H9 (cell line): ENCODE results near the gene RND1. TPM values are rescaled to one million over a fixed set of nuclear protein-coding genes. Genes with fewer than 3 reads are reported as not detected.

Source experiments
- DNase-seq: peaks from one replicate; pipeline ENCODE4 v3.0.0-alpha.2; 2017
- H2AFZ ChIP-seq: one replicate; pipeline ENCODE4 v1.6.1; 2013; ENCODE audit warnings: mild to moderate bottlenecking, low read length, control low read depth, moderate library complexity
- H2AK5ac ChIP-seq: 2 replicates; pipeline ENCODE4 v1.6.1; 2013; ENCODE audit warnings: low read length, control low read depth, mixed read lengths; ENCODE audit not compliant: insufficient read length
- H2BK120ac ChIP-seq: one replicate; pipeline ENCODE4 v1.6.1; 2013; ENCODE audit warnings: low read depth, mild to moderate bottlenecking, low read length, control low read depth, inconsistent platforms; ENCODE audit not compliant: poor library complexity, severe bottlenecking
- H2BK12ac ChIP-seq: 2 replicates; pipeline ENCODE4 v1.6.1; 2013; ENCODE audit warnings: low read length, control low read depth, mixed read lengths, low read depth; ENCODE audit not compliant: insufficient read length
- H2BK15ac ChIP-seq: 2 replicates; pipeline ENCODE4 v1.6.1; 2013; ENCODE audit warnings: low read depth, low read length, control low read depth
- H2BK20ac ChIP-seq: one replicate; pipeline ENCODE4 v1.6.1; 2013; ENCODE audit warnings: low read depth, mild to moderate bottlenecking, low read length, control low read depth, inconsistent platforms; ENCODE audit not compliant: poor library complexity, severe bottlenecking
- H2BK5ac ChIP-seq: 2 replicates; pipeline ENCODE4 v1.6.1; 2013; ENCODE audit warnings: low read length, control low read depth, mixed read lengths; ENCODE audit not compliant: insufficient read length
- H3K14ac ChIP-seq: 2 replicates; pipeline ENCODE4 v1.6.1; 2013; ENCODE audit warnings: low read length, control low read depth; ENCODE audit not compliant: insufficient read depth
- H3K18ac ChIP-seq: 2 replicates; pipeline ENCODE4 v1.6.1; 2013; ENCODE audit warnings: low read depth, mild to moderate bottlenecking, mixed read lengths, low read length, control low read depth; ENCODE audit not compliant: insufficient read length
- H3K23ac ChIP-seq: 2 replicates; pipeline ENCODE4 v1.6.1; 2013; ENCODE audit warnings: low read length, control low read depth, mixed read lengths, low read depth; ENCODE audit not compliant: insufficient read length
- H3K23me2 ChIP-seq: 2 replicates; pipeline ENCODE4 v1.6.1; 2013; ENCODE audit warnings: low read depth, mild to moderate bottlenecking, mixed read lengths, low read length, control low read depth; ENCODE audit not compliant: insufficient read length, poor library complexity, severe bottlenecking
- H3K27ac ChIP-seq: 2 replicates; pipeline ENCODE4 v1.5.1; 2013; ENCODE audit warnings: low read length, control low read depth, mixed read lengths, low read depth; ENCODE audit not compliant: insufficient read length
- H3K27me3 ChIP-seq: 2 replicates; pipeline ENCODE4 v1.6.1; 2013; ENCODE audit warnings: low read length, control low read depth, inconsistent platforms; ENCODE audit not compliant: insufficient read depth
- H3K4ac ChIP-seq: 2 replicates; pipeline ENCODE4 v1.6.1; 2013; ENCODE audit warnings: low read depth, mild to moderate bottlenecking, control low read depth, inconsistent platforms, low read length, moderate library complexity
- H3K4me1 ChIP-seq: 2 replicates; pipeline ENCODE4 v1.6.1; 2013; ENCODE audit warnings: low read length, control low read depth, inconsistent platforms; ENCODE audit not compliant: insufficient read depth
- H3K4me2 ChIP-seq: 2 replicates; pipeline ENCODE4 v1.6.1; 2013; ENCODE audit warnings: low read length, control low read depth, mixed read lengths; ENCODE audit not compliant: insufficient read length, insufficient read depth
- H3K56ac ChIP-seq: 2 replicates; pipeline ENCODE4 v1.6.1; 2013; ENCODE audit warnings: low read depth, mild to moderate bottlenecking, mixed read lengths, low read length, control low read depth; ENCODE audit not compliant: insufficient read length
- H3K79me1 ChIP-seq: 2 replicates; pipeline ENCODE4 v1.6.1; 2013; ENCODE audit warnings: low read depth, mild to moderate bottlenecking, moderate library complexity, low read length, control low read depth, inconsistent platforms; ENCODE audit not compliant: insufficient read depth, poor library complexity, severe bottlenecking
- H3K79me2 ChIP-seq: 2 replicates; pipeline ENCODE4 v1.6.1; 2013; ENCODE audit warnings: low read length, control low read depth, inconsistent platforms; ENCODE audit not compliant: insufficient read depth
- H3K9ac ChIP-seq: 2 replicates; pipeline ENCODE4 v1.6.1; 2013; ENCODE audit warnings: low read length, control low read depth, mixed read lengths; ENCODE audit not compliant: insufficient read length; ENCODE audit errors: extremely low read depth
- H3K9me3 ChIP-seq: one replicate; pipeline ENCODE4 v1.6.1; 2013; ENCODE audit warnings: low read depth, low read length, inconsistent platforms; ENCODE audit not compliant: control insufficient read depth
- H3T11ph ChIP-seq: one replicate; pipeline ENCODE4 v1.6.1; 2013; ENCODE audit warnings: mild to moderate bottlenecking, low read length, control low read depth, inconsistent platforms
- H4K20me1 ChIP-seq: one replicate; pipeline ENCODE4 v1.6.1; 2013; ENCODE audit not compliant: control insufficient read depth, insufficient read length, insufficient read depth
- H4K5ac ChIP-seq: 2 replicates; pipeline ENCODE4 v1.6.1; 2013; ENCODE audit warnings: low read depth, mild to moderate bottlenecking, mixed read lengths, low read length, control low read depth; ENCODE audit not compliant: insufficient read length
- H4K8ac ChIP-seq: replicated peaks from 2 replicates; pipeline ENCODE4 v1.6.1; 2013; ENCODE audit warnings: low read length, control low read depth, mixed read lengths, low read depth; ENCODE audit not compliant: insufficient read length
- H4K91ac ChIP-seq: 2 replicates; pipeline ENCODE4 v1.6.1; 2013; ENCODE audit warnings: low read depth, mild to moderate bottlenecking, moderate library complexity, mixed read lengths, low read length, control low read depth; ENCODE audit not compliant: insufficient read length
- H3K27ac Mint-ChIP-seq, 3 experiments: 2 replicates in 2 of 3; 3 replicates in 1 of 3; pipeline ENCODE4 v1.8.0; 2020 to 2021; ENCODE audit warnings: mixed read lengths in 3 of 3, mild to moderate bottlenecking in 1 of 3, moderate library complexity in 1 of 3
- H3K27me3 Mint-ChIP-seq: 2 replicates; pipeline ENCODE4 v1.8.0; 2021; ENCODE audit warnings: low read depth, mild to moderate bottlenecking, moderate library complexity, mixed read lengths
- H3K36me3 Mint-ChIP-seq, 3 experiments: 2 replicates in 2 of 3; 3 replicates in 1 of 3; pipeline ENCODE4 v1.8.0; 2020 to 2021; ENCODE audit warnings: low read depth in 3 of 3, mixed read lengths in 3 of 3; ENCODE audit not compliant: insufficient read depth in 1 of 3
- H3K4me1 Mint-ChIP-seq, 2 experiments: 2 replicates each; pipeline ENCODE4 v1.8.0; 2020; ENCODE audit warnings: mixed read lengths in 2 of 2
- H3K4me3 Mint-ChIP-seq, 2 experiments: 2 replicates in 1 of 2; 3 replicates in 1 of 2; pipeline ENCODE4 v1.8.0; 2020 to 2021; ENCODE audit warnings: mild to moderate bottlenecking in 2 of 2, mixed read lengths in 2 of 2, moderate library complexity in 1 of 2
- H3K9me3 Mint-ChIP-seq, 2 experiments: 2 replicates in 1 of 2; 3 replicates in 1 of 2; pipeline ENCODE4 v1.8.0; 2020; ENCODE audit warnings: mild to moderate bottlenecking in 2 of 2, mixed read lengths in 2 of 2, moderate library complexity in 1 of 2
- WGBS: extraction: QIAGEN DNeasy Blood & Tissue Kit; methylation state at CpG from one replicate; pipeline ENCODE4 v1.1.7; 2013; ENCODE audit warnings: missing lambda C conversion rate, low lambda C conversion rate, mixed read lengths; ENCODE audit not compliant: insufficient read length; ENCODE audit errors: extremely low coverage; 5-methylcytosine and 5-hydroxymethylcytosine counted together
- total RNA-seq: library from RNA; stranded (reverse); gene quantifications from 2 replicates; pipeline ENCODE4 v1.2.1, GENCODE V29; 2021
- TF ChIP-seq, protein P1 (sequence below): fragments of 200-600 bp; sonication (generic); conservative IDR thresholded peaks from 3 replicates; pipeline ENCODE4 v1.8.0; 2021; ENCODE audit warnings: antibody characterized with exemption, mild to moderate bottlenecking

RND1 gene
- total RNA-seq, 1 experiment from 2014 or later: 9.7 TPM

DNA sequence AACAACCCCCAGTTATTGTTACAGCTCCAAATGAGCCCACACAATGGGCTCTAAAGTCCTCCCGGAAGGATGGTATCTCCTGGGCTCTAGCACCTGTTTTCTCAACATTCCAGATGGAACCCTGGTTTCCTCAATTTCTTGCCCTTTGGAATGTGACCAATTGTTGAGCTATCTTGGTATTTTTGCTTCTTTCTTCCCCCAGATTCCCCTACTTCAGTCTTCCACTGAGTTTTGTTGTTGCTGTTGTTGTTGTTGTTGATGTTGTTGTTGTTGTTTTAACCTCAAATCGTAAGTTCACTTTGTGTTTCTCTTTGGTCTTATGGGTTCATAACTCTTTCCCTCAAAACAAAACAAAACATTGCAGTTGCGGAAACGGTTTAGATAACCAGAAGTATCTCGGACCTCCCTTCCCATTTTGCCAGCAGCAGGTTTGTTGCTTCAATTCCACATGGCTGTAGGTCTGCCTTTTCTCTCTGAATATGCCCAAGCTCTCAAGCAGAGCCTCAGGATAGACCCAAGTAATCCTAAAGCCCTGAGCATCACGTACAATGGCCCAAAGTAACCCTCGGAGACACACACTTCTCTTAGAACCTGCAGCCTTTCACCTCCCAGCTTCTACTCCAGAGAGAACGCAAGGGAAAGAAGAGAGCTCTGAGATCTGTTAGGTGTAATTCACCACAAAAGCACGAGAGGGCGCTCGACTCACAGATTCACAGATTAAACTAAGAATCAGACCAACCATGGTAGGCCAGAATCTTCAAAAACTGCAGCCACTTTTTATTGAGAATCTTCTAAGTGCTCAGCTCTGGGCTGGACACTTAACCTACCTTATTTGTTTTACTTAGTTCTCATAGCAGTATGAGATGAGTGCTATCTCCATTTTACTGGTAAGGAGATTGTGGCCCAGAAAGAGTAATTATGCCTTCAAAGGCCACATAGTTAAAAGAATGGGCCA, 12.7 kb downstream of the RND1 start:
- Histone ChIP-seq H3K4me1 (0 out of 2 replicates have a peak, but pooled peaks cover 5% of the 10 kb centered on the region), H3K4ac (no peak overlapping the region), H2BK12ac (no peak overlapping the region), H4K5ac (no peak overlapping the region), H2AFZ (no peak overlapping the region), H4K8ac (no peak overlapping the region), H3T11ph (no peak overlapping the region), H2BK120ac (no peak overlapping the region), H3K4me2 (peak overlapping the region; percentile 62), H2BK20ac (no peak overlapping the region), H4K20me1 (no peaks in the 10 kb centered on the region), H3K23me2 (no peaks in the 10 kb centered on the region), H3K56ac (no peak overlapping the region), H4K91ac (no peak overlapping the region), H2BK5ac (no peak overlapping the region), H3K79me2 (peaks cover 14% of the 10 kb centered on the region; the same call in 1 of the 2 replicates), H2BK15ac (no peak overlapping the region), H3K14ac (no peak overlapping the region), H3K9me3 (no peaks in the 10 kb centered on the region), H3K18ac (no peak overlapping the region), H3K9ac (no peak overlapping the region), H3K79me1 (peaks cover 4% of the 10 kb centered on the region), H2AK5ac (no peak overlapping the region), H3K27me3 (no peaks in the 10 kb centered on the region), H3K23ac (no peak overlapping the region), H3K27ac (no peak overlapping the region)
- H3K36me3 Mint-ChIP-seq: peaks cover 2 to 20% (median 6%) of the 10 kb centered on the region in 3 experiments; a peak in 4 of 7 replicates
- peaks cover 14 to 19% of the 10 kb centered on the region in 2 experiments for H3K4me1 Mint-ChIP-seq
- no peaks in the 10 kb centered on the region for H3K9me3 Mint-ChIP-seq
- H3K27ac Mint-ChIP-seq: peak overlapping the region; percentile 25 to 97 (median 75)
- TF ChIP-seq, protein P1, sequence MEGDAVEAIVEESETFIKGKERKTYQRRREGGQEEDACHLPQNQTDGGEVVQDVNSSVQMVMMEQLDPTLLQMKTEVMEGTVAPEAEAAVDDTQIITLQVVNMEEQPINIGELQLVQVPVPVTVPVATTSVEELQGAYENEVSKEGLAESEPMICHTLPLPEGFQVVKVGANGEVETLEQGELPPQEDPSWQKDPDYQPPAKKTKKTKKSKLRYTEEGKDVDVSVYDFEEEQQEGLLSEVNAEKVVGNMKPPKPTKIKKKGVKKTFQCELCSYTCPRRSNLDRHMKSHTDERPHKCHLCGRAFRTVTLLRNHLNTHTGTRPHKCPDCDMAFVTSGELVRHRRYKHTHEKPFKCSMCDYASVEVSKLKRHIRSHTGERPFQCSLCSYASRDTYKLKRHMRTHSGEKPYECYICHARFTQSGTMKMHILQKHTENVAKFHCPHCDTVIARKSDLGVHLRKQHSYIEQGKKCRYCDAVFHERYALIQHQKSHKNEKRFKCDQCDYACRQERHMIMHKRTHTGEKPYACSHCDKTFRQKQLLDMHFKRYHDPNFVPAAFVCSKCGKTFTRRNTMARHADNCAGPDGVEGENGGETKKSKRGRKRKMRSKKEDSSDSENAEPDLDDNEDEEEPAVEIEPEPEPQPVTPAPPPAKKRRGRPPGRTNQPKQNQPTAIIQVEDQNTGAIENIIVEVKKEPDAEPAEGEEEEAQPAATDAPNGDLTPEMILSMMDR: peak; percentile 92
- no peaks in the 10 kb centered on the region for H3K27me3 Mint-ChIP-seq
- no CpG with 5 or more reads among the region's 11 CpGs for WGBS
- DNase-seq: peak; percentile 88
- H3K4me3 Mint-ChIP-seq: peak overlapping the region; percentile 96 to 98
